ENCODE measurements around the gene SESN1. TPM values are rescaled to one million over a fixed set of nuclear protein-coding genes. Genes with fewer than 3 reads are reported as not detected.

Gene SESN1
- total RNA-seq, 1 donor from 2014 or later: 27.1 TPM

GRCh38 chr6:109074133-109074415 lies 20.6 kb downstream of the SESN1 start:
- no peak overlapping the region for H3K27ac Mint-ChIP-seq (ENCODE audit: unreplicated experiment)
- no peaks in the 10 kb centered on the region for H3K9me3 Mint-ChIP-seq (ENCODE audit: unreplicated experiment)
- no peaks in the 10 kb centered on the region for H3K36me3 Mint-ChIP-seq (ENCODE audit: unreplicated experiment)
- no peak for DNase-seq
- H3K4me3 Mint-ChIP-seq (ENCODE audit: unreplicated experiment): no peak overlapping the region
- TF ChIP-seq, protein P1, sequence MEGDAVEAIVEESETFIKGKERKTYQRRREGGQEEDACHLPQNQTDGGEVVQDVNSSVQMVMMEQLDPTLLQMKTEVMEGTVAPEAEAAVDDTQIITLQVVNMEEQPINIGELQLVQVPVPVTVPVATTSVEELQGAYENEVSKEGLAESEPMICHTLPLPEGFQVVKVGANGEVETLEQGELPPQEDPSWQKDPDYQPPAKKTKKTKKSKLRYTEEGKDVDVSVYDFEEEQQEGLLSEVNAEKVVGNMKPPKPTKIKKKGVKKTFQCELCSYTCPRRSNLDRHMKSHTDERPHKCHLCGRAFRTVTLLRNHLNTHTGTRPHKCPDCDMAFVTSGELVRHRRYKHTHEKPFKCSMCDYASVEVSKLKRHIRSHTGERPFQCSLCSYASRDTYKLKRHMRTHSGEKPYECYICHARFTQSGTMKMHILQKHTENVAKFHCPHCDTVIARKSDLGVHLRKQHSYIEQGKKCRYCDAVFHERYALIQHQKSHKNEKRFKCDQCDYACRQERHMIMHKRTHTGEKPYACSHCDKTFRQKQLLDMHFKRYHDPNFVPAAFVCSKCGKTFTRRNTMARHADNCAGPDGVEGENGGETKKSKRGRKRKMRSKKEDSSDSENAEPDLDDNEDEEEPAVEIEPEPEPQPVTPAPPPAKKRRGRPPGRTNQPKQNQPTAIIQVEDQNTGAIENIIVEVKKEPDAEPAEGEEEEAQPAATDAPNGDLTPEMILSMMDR (IDR thresholded peaks at IDR 0.05; ENCODE audit: partially characterized antibody, unreplicated experiment): no peak
- peaks cover 2% of the 10 kb centered on the region for H3K4me1 Mint-ChIP-seq (ENCODE audit: low read depth, unreplicated experiment)
- H3K27me3 Mint-ChIP-seq (ENCODE audit: unreplicated experiment): no peaks in the 10 kb centered on the region

DNA sequence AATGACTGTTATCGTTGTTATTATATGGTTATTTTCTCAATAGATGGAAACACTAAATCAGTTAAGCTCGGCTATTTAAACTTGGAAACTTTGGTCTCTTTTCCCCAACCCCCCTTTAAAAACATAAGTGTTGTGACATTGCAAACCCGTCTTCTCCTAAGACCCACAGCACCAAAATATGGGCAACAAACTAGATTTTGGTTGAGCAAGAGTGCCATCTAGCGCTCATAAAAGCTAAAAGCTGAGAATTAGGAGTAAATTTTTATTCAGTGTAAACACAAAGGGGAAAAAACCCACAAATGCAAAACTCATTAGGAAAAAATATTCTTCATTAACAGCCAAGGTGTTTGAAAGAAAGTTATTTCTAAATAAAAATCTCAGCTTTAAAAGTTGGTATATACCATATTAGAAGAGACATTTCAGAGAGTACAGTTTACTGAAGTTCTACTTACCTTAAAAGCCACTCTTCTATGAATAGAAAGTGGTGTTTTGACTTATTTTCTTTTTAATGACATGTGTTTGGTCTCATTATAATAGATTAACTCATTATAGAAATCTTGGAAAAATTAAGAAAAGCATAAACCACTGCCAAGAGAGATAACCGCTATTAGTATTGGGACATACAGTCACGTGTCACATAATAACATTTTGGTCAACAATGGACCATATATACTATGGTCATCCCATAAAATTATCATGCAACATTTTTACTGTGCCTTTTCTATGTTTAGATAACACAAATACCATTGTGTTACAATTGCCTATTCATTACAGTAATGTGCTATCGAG lies 21.1 kb downstream of the SESN1 start:
- no peaks in the 10 kb centered on the region for H3K9me3 Mint-ChIP-seq (ENCODE audit: unreplicated experiment)
- no peaks in the 10 kb centered on the region for H3K36me3 Mint-ChIP-seq (ENCODE audit: unreplicated experiment)
- no peak overlapping the region for H3K4me3 Mint-ChIP-seq (ENCODE audit: unreplicated experiment)
- H3K27ac Mint-ChIP-seq (ENCODE audit: unreplicated experiment): no peak overlapping the region
- H3K4me1 Mint-ChIP-seq (ENCODE audit: low read depth, unreplicated experiment): peaks cover 2% of the 10 kb centered on the region
- no peak for DNase-seq
- H3K27me3 Mint-ChIP-seq (ENCODE audit: unreplicated experiment): no peaks in the 10 kb centered on the region
- TF ChIP-seq, protein P1 (IDR thresholded peaks at IDR 0.05; ENCODE audit: partially characterized antibody, unreplicated experiment): peak; percentile 66

DNA sequence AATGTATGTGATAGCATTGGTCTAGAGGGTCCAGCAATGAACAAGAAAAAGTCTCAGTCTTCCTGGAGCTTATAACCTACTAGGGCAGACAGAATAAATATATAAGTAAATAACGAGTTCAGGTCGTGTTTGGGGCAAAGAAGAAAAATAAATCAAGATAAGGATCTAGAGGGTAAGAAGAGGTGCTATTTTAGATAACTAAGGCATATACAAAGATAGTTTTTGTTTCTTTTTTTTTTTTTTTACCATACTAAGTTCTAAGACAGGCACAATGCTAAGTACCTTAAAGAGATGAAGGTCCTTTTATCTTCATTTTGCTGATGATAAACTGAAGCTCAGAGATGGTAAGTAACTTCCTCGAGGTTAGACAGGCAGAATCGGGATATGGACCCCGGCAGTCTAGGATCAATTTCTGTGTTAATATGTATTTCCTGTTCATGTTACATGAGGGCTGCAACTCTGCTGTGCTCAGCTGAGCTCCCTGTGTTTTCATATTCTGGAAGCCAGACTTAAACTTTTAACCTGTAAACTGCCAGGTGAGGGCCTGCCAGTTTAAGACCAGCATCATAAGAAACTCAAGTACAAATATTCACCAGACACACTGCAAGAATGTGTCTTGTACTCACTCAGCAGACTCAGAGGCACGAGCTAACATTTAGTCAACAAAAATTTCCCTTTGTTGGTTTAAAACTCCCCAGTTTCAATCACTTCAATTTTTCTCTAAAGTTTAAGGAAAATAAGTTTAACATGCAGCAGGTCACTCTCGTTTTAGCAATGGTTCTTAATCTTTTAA lies 23.3 kb downstream of the SESN1 start:
- H3K9me3 Mint-ChIP-seq (ENCODE audit: unreplicated experiment): no peaks in the 10 kb centered on the region
- no peaks in the 10 kb centered on the region for H3K27me3 Mint-ChIP-seq (ENCODE audit: unreplicated experiment)
- H3K4me3 Mint-ChIP-seq (ENCODE audit: unreplicated experiment): no peak overlapping the region
- H3K4me1 Mint-ChIP-seq (ENCODE audit: low read depth, unreplicated experiment): no peaks in the 10 kb centered on the region
- no peak for DNase-seq
- no peaks in the 10 kb centered on the region for H3K36me3 Mint-ChIP-seq (ENCODE audit: unreplicated experiment)
- TF ChIP-seq, protein P1 (IDR thresholded peaks at IDR 0.05; ENCODE audit: partially characterized antibody, unreplicated experiment): no peak
- H3K27ac Mint-ChIP-seq (ENCODE audit: unreplicated experiment): no peak overlapping the region

GRCh38 chr6:109069746-109070145 lies 24.9 kb downstream of the SESN1 start:
- DNase-seq: no peak
- no peak overlapping the region for H3K4me3 Mint-ChIP-seq (ENCODE audit: unreplicated experiment)
- TF ChIP-seq, protein P1 (IDR thresholded peaks at IDR 0.05; ENCODE audit: partially characterized antibody, unreplicated experiment): no peak
- H3K4me1 Mint-ChIP-seq (ENCODE audit: low read depth, unreplicated experiment): no peaks in the 10 kb centered on the region
- H3K27me3 Mint-ChIP-seq (ENCODE audit: unreplicated experiment): no peaks in the 10 kb centered on the region
- H3K27ac Mint-ChIP-seq (ENCODE audit: unreplicated experiment): no peak overlapping the region
- no peaks in the 10 kb centered on the region for H3K36me3 Mint-ChIP-seq (ENCODE audit: unreplicated experiment)
- no peaks in the 10 kb centered on the region for H3K9me3 Mint-ChIP-seq (ENCODE audit: unreplicated experiment)
